K562 (cell line): ENCODE results near the gene RHOA. TPM values are rescaled to one million over a fixed set of nuclear protein-coding genes. Genes with fewer than 3 reads are reported as not detected.
A peak's percentile ranks its signal among the peaks of the same experiment; 100 is the strongest.

ENCODE experiments used
- ARID3B ChIP-seq: fragments of 250-450 bp; sonication (Bioruptor Pico); IDR thresholded peaks from 2 replicates; pipeline ENCODE4 v1.4.0; 2020; ENCODE audit warnings: borderline replicate concordance
- ARNT ChIP-seq, 2 experiments: fragments of 450-650 bp; IDR thresholded peaks; 2 replicates each; pipeline ENCODE4 v1.6.1; 2016; ENCODE audit warnings: mild to moderate bottlenecking in 1 of 2
- BCL6 ChIP-seq: fragments of 250-450 bp; sonication (Bioruptor Pico); IDR thresholded peaks from 2 replicates; pipeline ENCODE4 v1.4.0; 2020
- GTF2B ChIP-seq: IDR thresholded peaks from 2 replicates; pipeline ENCODE4 v1.6.1; 2011; ENCODE audit not compliant: insufficient read length; ENCODE audit errors: extremely low read depth
- HDAC1 ChIP-seq, 2 experiments: fragments of 450-650 bp; IDR thresholded peaks; 2 replicates each; pipeline ENCODE4 v1.6.1; 2016 to 2017; ENCODE audit warnings: inconsistent platforms in 1 of 2, mild to moderate bottlenecking in 1 of 2, moderate library complexity in 1 of 2
- ILK ChIP-seq: fragments of 450-650 bp; IDR thresholded peaks from 2 replicates; pipeline ENCODE4 v1.6.1; 2016; ENCODE audit warnings: missing genetic modification characterization, low read depth, mild to moderate bottlenecking, missing compliant biosample characterization, moderate library complexity, borderline replicate concordance
- LCOR ChIP-seq: sonication (generic); formaldehyde crosslinking; IDR thresholded peaks from 2 replicates; pipeline ENCODE4 v1.8.0; 2022; ENCODE audit warnings: mild to moderate bottlenecking, missing genetic modification reagents
- MLLT1 ChIP-seq, 2 experiments: fragments of 450-650 bp; IDR thresholded peaks; 2 replicates each; pipeline ENCODE4 v1.6.1; 2016
- MXI1 ChIP-seq: IDR thresholded peaks from 2 replicates; pipeline ENCODE4 v1.6.1; 2011; ENCODE audit warnings: low read depth, mild to moderate bottlenecking, improper control_type of control experiment, low read length
- PHF20 ChIP-seq: fragments of 450-650 bp; IDR thresholded peaks from 2 replicates; pipeline ENCODE4 v1.6.1; 2018; ENCODE audit not compliant: partially characterized antibody
- POLR2B ChIP-seq: fragments of 450-650 bp; IDR thresholded peaks from 2 replicates; pipeline ENCODE4 v1.6.1; 2018; ENCODE audit warnings: low read depth; ENCODE audit not compliant: partially characterized antibody
- PYGO2 ChIP-seq: fragments of 450-650 bp; IDR thresholded peaks from 2 replicates; pipeline ENCODE4 v1.6.1; 2016; ENCODE audit warnings: mild to moderate bottlenecking, missing genetic modification characterization, moderate library complexity, missing compliant biosample characterization
- SIN3B ChIP-seq: fragments of 450-650 bp; IDR thresholded peaks from 2 replicates; pipeline ENCODE4 v1.6.1; 2017; ENCODE audit warnings: low read depth, mild to moderate bottlenecking, moderate library complexity
- SLC30A9 ChIP-seq: fragments of 250-450 bp; sonication (Bioruptor Pico); IDR thresholded peaks from 2 replicates; pipeline ENCODE4 v1.8.0; 2022; ENCODE audit warnings: mild to moderate bottlenecking, moderate library complexity
- SMAD1 ChIP-seq: fragments of 150-350 bp; IDR thresholded peaks from 2 replicates; pipeline ENCODE4 v1.6.1; 2014; ENCODE audit warnings: low read length, low read depth; ENCODE audit not compliant: partially characterized antibody
- SMAD4 ChIP-seq: fragments of 250-450 bp; sonication (Bioruptor Pico); conservative IDR thresholded peaks from 2 replicates; pipeline ENCODE4 v1.8.0; 2021; ENCODE audit warnings: inconsistent platforms, mild to moderate bottlenecking, moderate library complexity
- SP1 ChIP-seq: sonication (generic); formaldehyde crosslinking; IDR thresholded peaks from 2 replicates; pipeline ENCODE4 v1.8.1; 2022; ENCODE audit warnings: mild to moderate bottlenecking, missing genetic modification reagents
- TAF7 ChIP-seq: fragments of 450-650 bp; IDR thresholded peaks from 2 replicates; pipeline ENCODE4 v1.6.1; 2016; ENCODE audit warnings: missing genetic modification characterization, missing compliant biosample characterization
- TAF9B ChIP-seq: fragments of 450-650 bp; IDR thresholded peaks from 2 replicates; pipeline ENCODE4 v1.6.1; 2018; ENCODE audit warnings: mild to moderate bottlenecking; ENCODE audit not compliant: partially characterized antibody
- TCF3 ChIP-seq: sonication (generic); formaldehyde crosslinking; IDR thresholded peaks from 2 replicates; pipeline ENCODE4 v1.4.0; 2020; ENCODE audit warnings: mild to moderate bottlenecking, missing genetic modification reagents
- TCFL5 ChIP-seq: fragments of 250-450 bp; sonication (Bioruptor Pico); conservative IDR thresholded peaks from 2 replicates; pipeline ENCODE4 v1.6.1; 2021; ENCODE audit warnings: mild to moderate bottlenecking, moderate library complexity, matching md5 sums
- ZNF143 ChIP-seq: sonication (generic); formaldehyde crosslinking; IDR thresholded peaks from 2 replicates; pipeline ENCODE4 v1.9.0; 2022; ENCODE audit warnings: mild to moderate bottlenecking, missing genetic modification reagents
- ZNF146 ChIP-seq: IDR thresholded peaks from one replicate; pipeline ENCODE4 v1.6.1; 2018; ENCODE audit warnings: missing compliant biosample characterization; ENCODE audit not compliant: unreplicated experiment
- ZNF561 ChIP-seq: fragments of 450-650 bp; formaldehyde crosslinking; conservative IDR thresholded peaks from 2 replicates; pipeline ENCODE4 v1.4.0; 2020; ENCODE audit warnings: mild to moderate bottlenecking, moderate library complexity
- polyA plus RNA-seq, 8 experiments: library from polyadenylated mRNA; depleted of rRNA in 4 of 8; stranded (reverse) in 5 of 8; unstranded in 3 of 8; fragments of >200 nt; fragmentation: Nextera tagmentation in 2 of 8; fragmentation: Illumina TruSeq in 1 of 8; extraction: Ambion mirVana in 2 of 8; extraction: Trizol in 1 of 8; gene quantifications; 2 replicates each; pipeline versions ENCODE4 v1.2.1 to v1.2.3, GENCODE V29; 2011 to 2014; ENCODE audit warnings: inconsistent platforms in 1 of 8, missing spikeins in 1 of 8
- total RNA-seq, 7 experiments: library from RNA; depleted of rRNA in 6 of 7; stranded (reverse); fragments of >200 nt in 6 of 7; fragmentation: Illumina TruSeq in 2 of 7; extraction: Trizol in 2 of 7; gene quantifications; 2 replicates each; pipeline versions ENCODE4 v1.2.1 to v1.2.3, GENCODE V29; 2011 to 2021; ENCODE audit warnings: low replicate concordance in 1 of 7
- TF ChIP-seq, protein P1 (sequence below): sonication (generic); formaldehyde crosslinking; IDR thresholded peaks from 2 replicates; pipeline ENCODE4 v1.8.0; 2022; ENCODE audit warnings: mild to moderate bottlenecking, missing genetic modification reagents

RHOA gene
- total and polyA plus RNA-seq, 9 of the 15 experiments (the other 6 are each of a cell fraction or from before 2014, with no cell fraction given), result 136 to 540 (median 236) TPM

DNA sequence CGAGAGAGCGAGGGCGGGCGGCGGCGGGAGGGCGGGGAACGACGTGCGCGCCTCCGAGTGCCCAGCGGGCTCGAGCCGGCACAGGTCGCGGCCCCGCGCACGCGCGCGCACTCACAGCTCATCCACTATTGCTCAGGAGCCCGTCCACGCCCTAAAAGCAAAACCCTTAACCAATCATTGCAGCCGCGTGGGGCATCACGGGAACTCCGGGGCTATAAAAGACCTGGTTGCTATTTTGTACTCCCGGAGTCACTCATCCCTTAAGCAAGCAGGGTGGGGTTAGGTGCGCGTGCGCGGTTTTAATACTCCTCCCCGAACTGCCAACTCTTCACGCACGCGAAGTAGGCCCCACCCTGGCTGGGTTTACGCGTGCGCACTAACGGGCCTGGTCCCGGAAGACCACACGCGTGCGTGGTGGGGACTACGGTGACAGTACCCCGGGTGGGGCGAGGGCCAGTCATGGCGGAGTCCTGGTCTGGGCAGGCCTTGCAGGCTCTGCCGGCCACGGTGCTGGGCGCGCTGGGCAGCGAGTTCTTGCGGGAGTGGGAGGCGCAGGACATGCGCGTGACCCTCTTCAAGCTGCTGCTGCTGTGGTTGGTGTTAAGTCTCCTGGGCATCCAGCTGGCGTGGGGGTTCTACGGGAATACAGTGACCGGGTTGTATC is at the start of gene RHOA, which contains the start of gene TCTA (continued):
- TF ChIP-seq MLLT1 (IDR thresholded peaks at IDR 0.05) (no peak), TCFL5 (CRISPR knock-in tag) (no peak), POLR2B (peak; percentile 88), ARID3B (no peak), TAF7 (tag) (peak; percentile 75; the same call in 1 of the 2 replicates), ARNT (IDR thresholded peaks at IDR 0.05) (no peak), BCL6 (CRISPR knock-in tag) (no peak), ZNF561 (CRISPR knock-in tag) (no peak), SMAD1 (no peak), TAF9B (peak; percentile 32), PHF20 (peak; percentile 61), MXI1 (0 out of 2 replicates have a peak, but pooled peaks have one; percentile 56), TCF3 (no peak), SMAD4 (CRISPR knock-in tag) (no peak), PYGO2 (tag) (no peak), SP1 (CRISPR knock-in tag) (peak; percentile 45; the same call in 1 of the 2 replicates), HDAC1 (IDR thresholded peaks at IDR 0.05) (peak in 1 of 2 experiments; percentile 90; a peak in 2 of 4 replicates), GTF2B (peak; percentile 84), ZNF146 (no peak), ILK (tag) (no peak), SLC30A9 (no peak), ZNF143 (CRISPR knock-in tag) (peak; percentile 72), LCOR (peak; percentile 54; the same call in 1 of the 2 replicates), SIN3B (peak; percentile 14; the same call in 1 of the 2 replicates)
- TF ChIP-seq, protein P1, sequence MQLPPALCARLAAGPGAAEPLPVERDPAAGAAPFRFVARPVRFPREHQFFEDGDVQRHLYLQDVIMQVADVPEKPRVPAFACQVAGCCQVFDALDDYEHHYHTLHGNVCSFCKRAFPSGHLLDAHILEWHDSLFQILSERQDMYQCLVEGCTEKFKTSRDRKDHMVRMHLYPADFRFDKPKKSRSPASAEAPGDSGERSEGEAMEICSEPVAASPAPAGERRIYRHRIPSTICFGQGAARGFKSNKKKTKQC, result 0 out of 2 replicates have a peak, but pooled peaks have one; percentile 63
